LNCAP (cell line): Measurements from ENCODE around the gene CMC4.

ENCODE experiments used
- TF ChIP-seq, protein P1 (sequence below): fragments of 450-650 bp; IDR thresholded peaks from 2 replicates; pipeline ENCODE4 v1.5.1; 2017; ENCODE audit warnings: mild to moderate bottlenecking

Gene CMC4

DNA sequence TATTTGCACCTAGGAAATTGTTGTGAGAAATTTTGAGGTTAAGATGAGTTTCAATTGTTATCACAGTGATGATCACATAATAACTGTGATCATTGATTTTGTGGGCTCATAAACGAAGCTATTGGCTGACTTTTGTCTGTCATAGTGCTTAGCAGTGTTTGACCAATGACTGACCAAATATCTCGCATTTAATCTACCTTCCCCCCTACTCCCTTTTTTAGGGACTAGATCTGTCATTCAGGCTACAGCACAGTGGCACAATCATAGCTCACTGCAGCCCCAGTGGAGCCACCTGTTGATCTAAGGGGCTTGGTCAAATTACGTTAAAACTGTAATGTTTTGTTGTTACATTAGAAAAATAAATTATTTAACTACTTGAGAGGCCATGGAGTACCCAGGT is 42.8 kb downstream of the CMC4 start:
- TF ChIP-seq, protein P1, sequence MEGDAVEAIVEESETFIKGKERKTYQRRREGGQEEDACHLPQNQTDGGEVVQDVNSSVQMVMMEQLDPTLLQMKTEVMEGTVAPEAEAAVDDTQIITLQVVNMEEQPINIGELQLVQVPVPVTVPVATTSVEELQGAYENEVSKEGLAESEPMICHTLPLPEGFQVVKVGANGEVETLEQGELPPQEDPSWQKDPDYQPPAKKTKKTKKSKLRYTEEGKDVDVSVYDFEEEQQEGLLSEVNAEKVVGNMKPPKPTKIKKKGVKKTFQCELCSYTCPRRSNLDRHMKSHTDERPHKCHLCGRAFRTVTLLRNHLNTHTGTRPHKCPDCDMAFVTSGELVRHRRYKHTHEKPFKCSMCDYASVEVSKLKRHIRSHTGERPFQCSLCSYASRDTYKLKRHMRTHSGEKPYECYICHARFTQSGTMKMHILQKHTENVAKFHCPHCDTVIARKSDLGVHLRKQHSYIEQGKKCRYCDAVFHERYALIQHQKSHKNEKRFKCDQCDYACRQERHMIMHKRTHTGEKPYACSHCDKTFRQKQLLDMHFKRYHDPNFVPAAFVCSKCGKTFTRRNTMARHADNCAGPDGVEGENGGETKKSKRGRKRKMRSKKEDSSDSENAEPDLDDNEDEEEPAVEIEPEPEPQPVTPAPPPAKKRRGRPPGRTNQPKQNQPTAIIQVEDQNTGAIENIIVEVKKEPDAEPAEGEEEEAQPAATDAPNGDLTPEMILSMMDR: no peak

DNA sequence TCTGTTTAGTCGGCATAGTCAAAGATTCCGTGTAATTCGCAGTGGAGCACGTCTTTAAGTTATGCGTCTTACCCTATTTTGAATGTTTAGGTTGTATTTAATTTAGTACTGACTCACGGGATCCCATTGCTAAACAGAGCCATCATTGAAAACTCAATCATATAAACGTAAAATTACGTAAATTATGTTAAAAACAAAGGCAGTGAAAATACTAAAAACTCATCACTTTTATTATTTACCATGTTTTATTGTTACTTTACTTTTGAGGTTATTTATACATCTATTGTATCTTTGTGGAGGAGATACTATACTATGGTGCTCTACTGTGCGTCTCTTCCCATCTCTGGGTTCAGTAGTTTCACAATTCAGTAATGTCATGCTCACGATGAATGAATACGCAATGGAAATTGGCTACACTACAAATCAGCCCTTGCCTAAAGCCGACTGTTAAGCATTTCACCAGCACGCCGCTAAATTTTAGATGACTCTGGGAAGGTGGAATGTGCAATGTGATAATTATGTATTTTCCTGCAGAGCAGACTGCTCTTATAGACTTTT is 43.3 kb downstream of the CMC4 start:
- TF ChIP-seq, protein P1: no peak

DNA sequence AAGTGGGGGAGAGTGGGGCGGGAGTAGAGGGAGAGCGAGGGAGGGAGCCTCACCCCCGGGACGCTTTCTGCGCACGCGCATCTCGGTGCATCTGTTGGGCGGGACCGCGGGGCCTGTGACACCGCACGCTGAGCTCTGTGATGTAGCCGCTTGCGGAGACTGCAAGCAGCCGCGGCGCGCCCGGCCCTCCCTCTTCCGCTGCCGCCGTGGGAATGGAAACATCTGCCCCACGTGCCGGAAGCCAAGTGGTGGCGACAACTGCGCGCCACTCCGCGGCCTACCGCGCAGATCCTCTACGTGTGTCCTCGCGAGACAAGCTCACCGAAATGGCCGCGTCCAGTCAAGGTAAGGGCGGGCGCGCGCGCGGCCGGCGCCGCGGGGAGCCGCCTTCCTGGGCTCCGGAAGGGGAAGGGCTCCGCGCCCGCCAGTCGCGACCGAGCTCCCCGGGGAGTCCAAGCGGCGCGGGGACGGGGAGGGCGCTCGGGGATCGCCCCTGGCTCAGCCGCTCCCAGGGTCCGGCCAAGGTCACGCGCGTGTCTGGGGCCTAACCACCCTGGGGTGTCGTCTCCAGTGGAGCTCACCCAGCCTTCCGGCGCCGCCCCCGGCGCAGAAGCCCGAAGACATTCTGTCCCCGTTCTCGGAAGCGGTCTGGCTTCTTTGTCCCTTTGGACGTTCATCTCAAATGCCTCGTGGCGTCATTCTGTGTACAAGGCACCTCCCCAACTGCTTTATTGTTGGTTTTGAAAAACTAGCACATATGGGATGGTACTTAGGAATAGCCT is 44.0 kb downstream of the CMC4 start, which contains the start of gene FUNDC2:
Gene FUNDC2 (plus strand): TSS at position 118 of the 782 bp plus-strand sequence. CDS start 95 bp downstream, at position 213.
- TF ChIP-seq, protein P1: no peak

DNA sequence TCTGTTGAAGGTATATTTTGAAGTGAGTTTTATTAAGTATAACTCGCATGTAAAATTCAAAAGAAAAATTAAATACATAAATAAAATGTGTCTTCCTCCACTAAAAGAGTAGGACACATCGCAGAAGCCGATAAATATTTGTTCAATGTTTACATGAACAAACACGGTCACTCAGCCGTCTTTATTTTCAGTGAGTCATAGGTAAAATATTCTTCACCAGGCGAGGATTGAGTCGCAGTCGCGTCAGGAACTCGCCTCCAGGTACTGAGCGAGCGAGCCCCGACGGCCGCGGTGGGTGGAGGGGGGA is 44.6 kb downstream of the CMC4 start:
- TF ChIP-seq, protein P1: no peak

DNA sequence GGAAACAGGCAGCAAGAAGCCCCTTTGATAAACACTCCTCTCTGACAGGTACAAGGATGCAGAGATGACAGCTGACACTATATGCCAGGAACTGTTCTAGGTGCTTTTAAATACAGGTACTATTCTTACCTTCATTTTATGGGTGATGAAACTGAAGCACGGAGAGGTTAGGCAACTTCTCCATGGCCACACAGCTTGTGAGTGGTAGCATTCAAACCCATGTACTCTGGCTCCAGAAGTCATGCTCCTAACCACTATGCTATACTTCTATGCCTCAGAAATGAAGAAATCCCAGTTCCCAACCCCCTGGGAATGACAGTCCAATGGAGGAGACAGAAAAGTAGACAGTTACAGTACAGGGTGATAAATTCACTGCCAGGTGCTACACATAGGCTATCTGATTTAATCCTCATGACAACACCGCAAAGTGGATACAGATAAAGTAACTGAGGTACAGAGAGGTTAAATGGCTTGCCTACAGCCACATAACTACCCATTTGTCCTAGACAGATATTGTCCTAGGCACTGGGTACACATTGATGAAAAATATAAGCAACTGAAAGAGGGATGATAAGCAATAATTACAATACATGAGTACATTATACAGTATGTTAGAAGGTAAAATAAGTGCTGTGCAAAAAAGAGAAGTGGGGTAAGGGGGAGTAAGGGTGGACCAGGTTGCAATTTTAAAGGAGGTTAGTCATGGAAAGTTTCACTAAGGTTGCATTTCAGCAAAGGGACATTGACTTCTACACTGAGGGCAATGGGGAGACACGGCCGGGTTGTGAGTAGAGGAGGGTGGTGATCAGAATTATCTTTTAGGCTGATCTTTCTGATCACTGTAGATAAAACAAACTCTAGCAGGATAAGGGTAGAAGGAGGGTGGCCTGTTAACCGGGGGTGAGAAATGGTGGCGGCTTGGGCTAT is 46.8 kb downstream of the CMC4 start:
- TF ChIP-seq, protein P1: no peak

DNA sequence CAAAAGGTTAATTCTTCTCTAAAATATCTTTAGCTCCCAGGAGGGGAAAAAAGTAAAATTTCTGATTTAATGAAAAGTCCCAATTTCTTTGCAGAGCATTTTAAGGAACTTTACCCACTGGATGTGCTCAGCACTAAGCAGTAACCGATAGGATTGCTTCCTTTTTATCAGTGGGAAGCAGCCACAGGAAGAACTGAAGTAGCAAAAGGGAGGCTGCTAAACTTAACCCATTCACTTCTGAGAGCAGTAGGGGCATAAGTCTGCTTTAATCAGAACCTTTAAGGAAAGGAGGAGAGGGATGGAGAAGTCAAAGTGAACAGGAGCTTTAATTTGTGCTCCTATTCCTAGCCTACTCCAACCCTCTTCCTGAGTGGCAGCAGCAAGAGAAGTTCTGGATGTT is 48.4 kb downstream of the CMC4 start, which contains the start of gene F8:
Gene F8 (minus strand): TSS at position 139 of the 400 bp plus-strand sequence. CDS start 171 bp downstream, outside the sequence.
- TF ChIP-seq, protein P1: no peak

DNA sequence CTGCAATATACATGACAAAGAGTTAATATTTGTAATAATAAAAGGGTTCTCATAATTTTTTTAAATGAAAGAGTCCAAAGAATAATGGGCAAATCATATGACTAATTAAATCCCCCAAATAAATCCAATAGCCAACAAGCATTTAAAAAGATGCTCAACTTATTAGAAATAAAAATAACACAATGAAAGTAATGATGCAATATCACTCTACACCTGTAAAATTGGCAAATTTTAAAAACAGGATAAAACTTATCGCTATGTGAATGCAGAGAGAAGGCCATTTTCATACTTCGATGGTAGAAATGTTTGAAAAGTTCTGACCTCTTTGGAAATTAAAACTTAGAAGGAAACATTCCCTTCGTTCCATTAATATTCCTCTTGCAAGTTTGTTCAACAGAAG is 50.3 kb downstream of the CMC4 start:
- TF ChIP-seq, protein P1: no peak
